Fibroblast of lung (primary cell): ENCODE data around the gene OAS3. TPM values are rescaled to one million over a fixed set of nuclear protein-coding genes. Genes with fewer than 3 reads are reported as not detected.

ENCODE experiments used
- DNase-seq, 2 donors: peaks; one replicate each; pipeline versions ENCODE4 v3.0.0 to v3.0.0-alpha.2; 2010; ENCODE audit warnings: low read depth in 2 of 2
- H2AFZ ChIP-seq: 2 replicates; pipeline ENCODE4 v1.5.1; 2012; ENCODE audit warnings: low read length, control low read depth, inconsistent platforms
- H3K27ac ChIP-seq: 2 replicates; pipeline ENCODE4 v1.5.1; 2011; ENCODE audit warnings: low read length, control low read depth; ENCODE audit not compliant: insufficient read depth
- H3K27me3 ChIP-seq: 2 replicates; pipeline ENCODE4 v1.5.1; 2011; ENCODE audit warnings: mild to moderate bottlenecking, low read length; ENCODE audit not compliant: control insufficient read depth, insufficient read depth
- H3K36me3 ChIP-seq: 2 replicates; pipeline ENCODE4 v1.5.1; 2011; ENCODE audit warnings: low read length; ENCODE audit not compliant: control insufficient read depth, insufficient read depth
- H3K4me1 ChIP-seq: 2 replicates; pipeline ENCODE4 v1.5.1; 2011; ENCODE audit warnings: low read length; ENCODE audit not compliant: control insufficient read depth, insufficient read depth; ENCODE audit errors: extremely low read depth
- H3K4me2 ChIP-seq: 2 replicates; pipeline ENCODE4 v1.5.1; 2011; ENCODE audit warnings: low read length, control low read depth; ENCODE audit not compliant: insufficient read depth; ENCODE audit errors: extremely low read depth
- H3K4me3 ChIP-seq, 4 experiments: fragments of 200-600 bp in 1 of 4; sonication (generic) in 1 of 4; replicated peaks in 1 of 4; 2 replicates each; pipeline ENCODE4 v1.5.1; 2011 to 2016; ENCODE audit warnings: low read length in 4 of 4, low read depth in 3 of 4, mild to moderate bottlenecking in 3 of 4, control low read depth in 2 of 4, inconsistent platforms in 1 of 4, mixed read lengths in 1 of 4; ENCODE audit not compliant: insufficient read depth in 1 of 4; ENCODE audit errors: control extremely low read depth in 1 of 4
- H3K79me2 ChIP-seq: 2 replicates; pipeline ENCODE4 v1.5.1; 2012; ENCODE audit warnings: mild to moderate bottlenecking, low read length, inconsistent platforms; ENCODE audit not compliant: control insufficient read depth, insufficient read depth
- H3K9ac ChIP-seq: 2 replicates; pipeline ENCODE4 v1.5.1; 2011; ENCODE audit warnings: mild to moderate bottlenecking, low read length, control low read depth; ENCODE audit not compliant: insufficient read depth
- H3K9me3 ChIP-seq: 2 replicates; pipeline ENCODE4 v1.5.1; 2012; ENCODE audit warnings: low read depth, low read length; ENCODE audit not compliant: control insufficient read depth, insufficient read depth
- H4K20me1 ChIP-seq: 2 replicates; pipeline ENCODE4 v1.5.1; 2011; ENCODE audit warnings: low read length; ENCODE audit not compliant: control insufficient read depth, insufficient read depth; ENCODE audit errors: extremely low read depth
- CTCF ChIP-seq, 2 donors: IDR thresholded peaks in 1 of 2; conservative IDR thresholded peaks in 1 of 2; 1 replicate in 1 of 2; 2 replicates in 1 of 2; pipeline ENCODE4 v1.5.1; 2011 to 2012; ENCODE audit warnings: low read length in 2 of 2, control low read depth in 1 of 2, inconsistent platforms in 1 of 2, low read depth in 1 of 2, mild to moderate bottlenecking in 1 of 2
- EZH2 ChIP-seq: IDR thresholded peaks from 2 replicates; pipeline ENCODE4 v1.5.1; 2012; ENCODE audit warnings: low read length, control low read depth, mild to moderate bottlenecking; ENCODE audit errors: missing control alignments
- polyA plus RNA-seq, 2 donors: library from polyadenylated mRNA; depleted of rRNA in 1 of 2; stranded (reverse) in 1 of 2; unstranded in 1 of 2; fragments of >200 nt; gene quantifications; 2 replicates each; pipeline ENCODE4 v1.2.1, GENCODE V29; 2011 to 2012; ENCODE audit warnings: missing spikeins in 1 of 2
- total RNA-seq: library from RNA; depleted of rRNA; stranded (reverse); fragments of >200 nt; gene quantifications from 2 replicates; pipeline ENCODE4 v1.2.1, GENCODE V29; 2014

The OAS3 gene
- total and polyA plus RNA-seq, 2 donors (not counting 1 experiment from before 2014, with no cell fraction given): 3.5 to 7.0 TPM

- Histone ChIP-seq H3K4me1 (no peaks in the 10 kb centered on the region), H3K4me3 (no peak overlapping the region), H3K9ac (no peak overlapping the region), H2AFZ (no peak overlapping the region), H3K27me3 (no peaks in the 10 kb centered on the region), H3K4me2 (no peak overlapping the region), H3K9me3 (no peaks in the 10 kb centered on the region), H3K79me2 (no peaks in the 10 kb centered on the region), H4K20me1 (no peaks in the 10 kb centered on the region), H3K27ac (no peak overlapping the region), H3K36me3 (no peaks in the 10 kb centered on the region)
- peak; percentile 24 to 36 for DNase-seq
- peak; percentile 71 to 80 for TF ChIP-seq CTCF (conservative IDR thresholded peaks at IDR 0.05 in 1 of 2, IDR thresholded peaks at IDR 0.05 in 1 of 2; ENCODE audit: low read depth in 1 of 2, low read length in 2 of 2)
- no peak for TF ChIP-seq EZH2
These were observed 37.8 kb upstream of the OAS3 start for GRCh38 chr12:112900298-112901145.

- no peak for DNase-seq
- Histone ChIP-seq H3K27me3 (no peaks in the 10 kb centered on the region), H3K4me2 (no peak overlapping the region), H3K27ac (no peak overlapping the region), H3K9ac (no peak overlapping the region), H3K79me2 (no peaks in the 10 kb centered on the region), H3K36me3 (no peaks in the 10 kb centered on the region), H4K20me1 (no peaks in the 10 kb centered on the region), H3K4me1 (no peaks in the 10 kb centered on the region), H3K4me3 (no peak overlapping the region), H3K9me3 (no peaks in the 10 kb centered on the region), H2AFZ (no peak overlapping the region)
- TF ChIP-seq CTCF (conservative IDR thresholded peaks at IDR 0.05 in 1 of 2, IDR thresholded peaks at IDR 0.05 in 1 of 2; ENCODE audit: low read depth in 1 of 2, low read length in 2 of 2) (no peak), EZH2 (no peak)
These were observed 37.0 kb upstream of the OAS3 start for GRCh38 chr12:112901271-112901670.

- H3K79me2 ChIP-seq: no peaks in the 10 kb centered on the region
- no peak overlapping the region for H3K4me2 ChIP-seq
- no peak for TF ChIP-seq EZH2
- no peak for TF ChIP-seq CTCF (conservative IDR thresholded peaks at IDR 0.05 in 1 of 2, IDR thresholded peaks at IDR 0.05 in 1 of 2; ENCODE audit: low read depth in 1 of 2, low read length in 2 of 2)
- no peak overlapping the region for H2AFZ ChIP-seq
- H3K4me3 ChIP-seq: no peak overlapping the region
- H3K36me3 ChIP-seq: no peaks in the 10 kb centered on the region
- H3K9me3 ChIP-seq: no peaks in the 10 kb centered on the region
- DNase-seq: peak; percentile 5 to 53
- H3K9ac ChIP-seq: no peak overlapping the region
- no peaks in the 10 kb centered on the region for H4K20me1 ChIP-seq
- no peak overlapping the region for H3K27ac ChIP-seq
- H3K4me1 ChIP-seq: no peaks in the 10 kb centered on the region
- H3K27me3 ChIP-seq: no peaks in the 10 kb centered on the region
These were observed 33.7 kb upstream of the OAS3 start for GRCh38 chr12:112904571-112904970.
